Liver (tissue), 3 donors: Measurements from ENCODE around the gene KMT2E.

Experiments
- EGR1 ChIP-seq, 2 donors: IDR thresholded peaks; 2 replicates each; pipeline ENCODE4 v1.6.1; 2016 to 2018; ENCODE audit warnings: antibody characterized with exemption in 2 of 2, low read depth in 2 of 2
- RAD21 ChIP-seq, 2 donors: IDR thresholded peaks; 2 replicates each; pipeline ENCODE4 v1.6.1; 2016; ENCODE audit warnings: antibody characterized with exemption in 2 of 2, mild to moderate bottlenecking in 2 of 2
- SP1 ChIP-seq: IDR thresholded peaks from 2 replicates; pipeline ENCODE4 v1.6.1; 2018; ENCODE audit warnings: antibody characterized with exemption, mild to moderate bottlenecking
- TF ChIP-seq, protein P1 (sequence below): IDR thresholded peaks from 2 replicates; pipeline ENCODE4 v1.6.1; 2016; ENCODE audit warnings: antibody characterized with exemption
- TF ChIP-seq, protein P2 (sequence below): fragments of 150-350 bp; IDR thresholded peaks from 2 replicates; pipeline ENCODE4 v1.5.1; 2017; ENCODE audit warnings: improper control_type of control experiment, low read depth, low read length; ENCODE audit not compliant: missing input control
- TF ChIP-seq, protein P3 (sequence below): IDR thresholded peaks from 2 replicates; pipeline ENCODE4 v1.6.1; 2016; ENCODE audit warnings: antibody characterized with exemption
- donor health status: healthy.
- donor health status: healthy.

DNA sequence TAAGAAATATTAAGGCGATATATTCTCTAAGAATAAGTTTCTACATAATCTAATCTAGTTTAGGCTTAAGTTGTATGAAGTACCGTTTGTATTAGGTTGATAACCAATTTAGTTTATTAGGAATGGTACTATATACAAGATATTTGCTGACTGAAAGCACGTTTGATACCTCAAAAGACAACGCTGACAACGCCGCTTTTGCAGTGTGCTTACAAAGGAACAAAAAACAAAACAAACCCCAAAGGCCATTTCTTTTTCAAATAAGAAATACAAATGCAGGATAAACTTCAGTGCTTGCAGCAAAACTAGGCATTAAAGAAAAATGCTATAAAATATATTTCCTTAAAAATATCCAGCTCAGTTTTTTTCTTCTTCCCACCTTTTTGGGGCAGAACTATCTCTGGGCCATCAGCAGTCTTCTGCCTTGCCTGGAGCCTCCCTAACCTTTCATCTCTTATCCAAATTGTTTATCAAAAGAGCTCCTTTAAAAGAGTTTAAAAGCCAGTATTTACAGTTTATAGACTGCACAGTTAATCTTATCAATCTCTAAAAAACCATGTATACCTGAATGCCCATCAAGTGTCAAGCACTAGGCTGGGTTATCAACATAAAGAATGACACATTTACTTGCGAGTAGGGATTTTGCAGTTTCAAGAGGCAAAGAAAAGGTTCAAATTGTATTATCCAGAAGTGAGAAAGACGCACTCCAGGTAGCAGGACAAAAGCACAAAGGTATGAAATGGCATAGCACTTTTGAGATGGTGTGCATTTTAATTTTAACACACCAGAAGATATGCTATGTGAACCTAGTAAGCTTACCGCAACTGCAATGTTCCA, 4.1 kb upstream of the KMT2E start:
- TF ChIP-seq, protein P1, sequence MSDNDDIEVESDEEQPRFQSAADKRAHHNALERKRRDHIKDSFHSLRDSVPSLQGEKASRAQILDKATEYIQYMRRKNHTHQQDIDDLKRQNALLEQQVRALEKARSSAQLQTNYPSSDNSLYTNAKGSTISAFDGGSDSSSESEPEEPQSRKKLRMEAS: no peak
- no peak for TF ChIP-seq EGR1 (IDR thresholded peaks at IDR 0.05; ENCODE audit: low read depth in 2 of 2)
- TF ChIP-seq, protein P2, sequence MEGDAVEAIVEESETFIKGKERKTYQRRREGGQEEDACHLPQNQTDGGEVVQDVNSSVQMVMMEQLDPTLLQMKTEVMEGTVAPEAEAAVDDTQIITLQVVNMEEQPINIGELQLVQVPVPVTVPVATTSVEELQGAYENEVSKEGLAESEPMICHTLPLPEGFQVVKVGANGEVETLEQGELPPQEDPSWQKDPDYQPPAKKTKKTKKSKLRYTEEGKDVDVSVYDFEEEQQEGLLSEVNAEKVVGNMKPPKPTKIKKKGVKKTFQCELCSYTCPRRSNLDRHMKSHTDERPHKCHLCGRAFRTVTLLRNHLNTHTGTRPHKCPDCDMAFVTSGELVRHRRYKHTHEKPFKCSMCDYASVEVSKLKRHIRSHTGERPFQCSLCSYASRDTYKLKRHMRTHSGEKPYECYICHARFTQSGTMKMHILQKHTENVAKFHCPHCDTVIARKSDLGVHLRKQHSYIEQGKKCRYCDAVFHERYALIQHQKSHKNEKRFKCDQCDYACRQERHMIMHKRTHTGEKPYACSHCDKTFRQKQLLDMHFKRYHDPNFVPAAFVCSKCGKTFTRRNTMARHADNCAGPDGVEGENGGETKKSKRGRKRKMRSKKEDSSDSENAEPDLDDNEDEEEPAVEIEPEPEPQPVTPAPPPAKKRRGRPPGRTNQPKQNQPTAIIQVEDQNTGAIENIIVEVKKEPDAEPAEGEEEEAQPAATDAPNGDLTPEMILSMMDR: no peak
- no peak for TF ChIP-seq RAD21 (IDR thresholded peaks at IDR 0.05)
- TF ChIP-seq, protein P3, sequence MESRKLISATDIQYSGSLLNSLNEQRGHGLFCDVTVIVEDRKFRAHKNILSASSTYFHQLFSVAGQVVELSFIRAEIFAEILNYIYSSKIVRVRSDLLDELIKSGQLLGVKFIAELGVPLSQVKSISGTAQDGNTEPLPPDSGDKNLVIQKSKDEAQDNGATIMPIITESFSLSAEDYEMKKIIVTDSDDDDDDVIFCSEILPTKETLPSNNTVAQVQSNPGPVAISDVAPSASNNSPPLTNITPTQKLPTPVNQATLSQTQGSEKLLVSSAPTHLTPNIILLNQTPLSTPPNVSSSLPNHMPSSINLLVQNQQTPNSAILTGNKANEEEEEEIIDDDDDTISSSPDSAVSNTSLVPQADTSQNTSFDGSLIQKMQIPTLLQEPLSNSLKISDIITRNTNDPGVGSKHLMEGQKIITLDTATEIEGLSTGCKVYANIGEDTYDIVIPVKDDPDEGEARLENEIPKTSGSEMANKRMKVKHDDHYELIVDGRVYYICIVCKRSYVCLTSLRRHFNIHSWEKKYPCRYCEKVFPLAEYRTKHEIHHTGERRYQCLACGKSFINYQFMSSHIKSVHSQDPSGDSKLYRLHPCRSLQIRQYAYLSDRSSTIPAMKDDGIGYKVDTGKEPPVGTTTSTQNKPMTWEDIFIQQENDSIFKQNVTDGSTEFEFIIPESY: no peak
- no peak for TF ChIP-seq SP1
